Fibroblast of lung (primary cell): ENCODE results near the gene KRTAP5-7. TPM values are rescaled to one million over a fixed set of nuclear protein-coding genes. Genes with fewer than 3 reads are reported as not detected.

Experiments
- DNase-seq, 2 donors: peaks; one replicate each; pipeline versions ENCODE4 v3.0.0 to v3.0.0-alpha.2; 2010; ENCODE audit warnings: low read depth in 2 of 2
- H2AFZ ChIP-seq: 2 replicates; pipeline ENCODE4 v1.5.1; 2012; ENCODE audit warnings: low read length, control low read depth, inconsistent platforms
- H3K27ac ChIP-seq: 2 replicates; pipeline ENCODE4 v1.5.1; 2011; ENCODE audit warnings: low read length, control low read depth; ENCODE audit not compliant: insufficient read depth
- H3K27me3 ChIP-seq: 2 replicates; pipeline ENCODE4 v1.5.1; 2011; ENCODE audit warnings: mild to moderate bottlenecking, low read length; ENCODE audit not compliant: control insufficient read depth, insufficient read depth
- H3K36me3 ChIP-seq: 2 replicates; pipeline ENCODE4 v1.5.1; 2011; ENCODE audit warnings: low read length; ENCODE audit not compliant: control insufficient read depth, insufficient read depth
- H3K4me1 ChIP-seq: 2 replicates; pipeline ENCODE4 v1.5.1; 2011; ENCODE audit warnings: low read length; ENCODE audit not compliant: control insufficient read depth, insufficient read depth; ENCODE audit errors: extremely low read depth
- H3K4me2 ChIP-seq: 2 replicates; pipeline ENCODE4 v1.5.1; 2011; ENCODE audit warnings: low read length, control low read depth; ENCODE audit not compliant: insufficient read depth; ENCODE audit errors: extremely low read depth
- H3K4me3 ChIP-seq, 4 experiments: fragments of 200-600 bp in 1 of 4; sonication (generic) in 1 of 4; replicated peaks in 1 of 4; 2 replicates each; pipeline ENCODE4 v1.5.1; 2011 to 2016; ENCODE audit warnings: low read length in 4 of 4, low read depth in 3 of 4, mild to moderate bottlenecking in 3 of 4, control low read depth in 2 of 4, inconsistent platforms in 1 of 4, mixed read lengths in 1 of 4; ENCODE audit not compliant: insufficient read depth in 1 of 4; ENCODE audit errors: control extremely low read depth in 1 of 4
- H3K79me2 ChIP-seq: 2 replicates; pipeline ENCODE4 v1.5.1; 2012; ENCODE audit warnings: mild to moderate bottlenecking, low read length, inconsistent platforms; ENCODE audit not compliant: control insufficient read depth, insufficient read depth
- H3K9ac ChIP-seq: 2 replicates; pipeline ENCODE4 v1.5.1; 2011; ENCODE audit warnings: mild to moderate bottlenecking, low read length, control low read depth; ENCODE audit not compliant: insufficient read depth
- H3K9me3 ChIP-seq: 2 replicates; pipeline ENCODE4 v1.5.1; 2012; ENCODE audit warnings: low read depth, low read length; ENCODE audit not compliant: control insufficient read depth, insufficient read depth
- H4K20me1 ChIP-seq: 2 replicates; pipeline ENCODE4 v1.5.1; 2011; ENCODE audit warnings: low read length; ENCODE audit not compliant: control insufficient read depth, insufficient read depth; ENCODE audit errors: extremely low read depth
- CTCF ChIP-seq, 2 donors: IDR thresholded peaks in 1 of 2; conservative IDR thresholded peaks in 1 of 2; 1 replicate in 1 of 2; 2 replicates in 1 of 2; pipeline ENCODE4 v1.5.1; 2011 to 2012; ENCODE audit warnings: low read length in 2 of 2, control low read depth in 1 of 2, inconsistent platforms in 1 of 2, low read depth in 1 of 2, mild to moderate bottlenecking in 1 of 2
- EZH2 ChIP-seq: IDR thresholded peaks from 2 replicates; pipeline ENCODE4 v1.5.1; 2012; ENCODE audit warnings: low read length, control low read depth, mild to moderate bottlenecking; ENCODE audit errors: missing control alignments
- polyA plus RNA-seq, 2 donors: library from polyadenylated mRNA; depleted of rRNA in 1 of 2; stranded (reverse) in 1 of 2; unstranded in 1 of 2; fragments of >200 nt; gene quantifications; 2 replicates each; pipeline ENCODE4 v1.2.1, GENCODE V29; 2011 to 2012; ENCODE audit warnings: missing spikeins in 1 of 2
- total RNA-seq: library from RNA; depleted of rRNA; stranded (reverse); fragments of >200 nt; gene quantifications from 2 replicates; pipeline ENCODE4 v1.2.1, GENCODE V29; 2014

Gene KRTAP5-7
- total and polyA plus RNA-seq, 2 donors (not counting 1 experiment from before 2014, with no cell fraction given): 0.17 TPM; not detected in 1

GRCh38 chr11:71490731-71491390 is 36.2 kb upstream of the KRTAP5-7 start:
- no peak for TF ChIP-seq CTCF (conservative IDR thresholded peaks at IDR 0.05 in 1 of 2, IDR thresholded peaks at IDR 0.05 in 1 of 2; ENCODE audit: low read depth in 1 of 2, low read length in 2 of 2)
- no peak for TF ChIP-seq EZH2
- no peaks in the 10 kb centered on the region for H3K9me3 ChIP-seq
- no peak overlapping the region for H3K27ac ChIP-seq
- H3K36me3 ChIP-seq: peaks cover 10% of the 10 kb centered on the region
- no peak overlapping the region for H3K4me3 ChIP-seq
- H4K20me1 ChIP-seq: no peaks in the 10 kb centered on the region
- no peak for DNase-seq
- no peaks in the 10 kb centered on the region for H3K79me2 ChIP-seq
- peaks cover 3% of the 10 kb centered on the region for H3K4me1 ChIP-seq
- no peaks in the 10 kb centered on the region for H3K27me3 ChIP-seq
- H3K4me2 ChIP-seq: no peak overlapping the region
- no peak overlapping the region for H3K9ac ChIP-seq
- H2AFZ ChIP-seq: no peak overlapping the region

GRCh38 chr11:71491531-71491930 is 35.5 kb upstream of the KRTAP5-7 start:
- Histone ChIP-seq H4K20me1 (no peaks in the 10 kb centered on the region), H3K79me2 (no peaks in the 10 kb centered on the region), H3K27me3 (no peaks in the 10 kb centered on the region), H3K36me3 (peaks cover 11% of the 10 kb centered on the region), H3K9me3 (no peaks in the 10 kb centered on the region), H3K4me1 (peaks cover 3% of the 10 kb centered on the region), H3K4me3 (no peak overlapping the region), H2AFZ (no peak overlapping the region), H3K27ac (no peak overlapping the region), H3K9ac (no peak overlapping the region), H3K4me2 (no peak overlapping the region)
- TF ChIP-seq CTCF (conservative IDR thresholded peaks at IDR 0.05 in 1 of 2, IDR thresholded peaks at IDR 0.05 in 1 of 2; ENCODE audit: low read depth in 1 of 2, low read length in 2 of 2): no peak
- no peak for TF ChIP-seq EZH2
- no peak for DNase-seq

GRCh38 chr11:71491940-71492339 is 35.1 kb upstream of the KRTAP5-7 start:
- H3K27me3 ChIP-seq: no peaks in the 10 kb centered on the region
- peaks cover 3% of the 10 kb centered on the region for H3K4me1 ChIP-seq
- DNase-seq: no peak
- H3K4me2 ChIP-seq: no peak overlapping the region
- H4K20me1 ChIP-seq: no peaks in the 10 kb centered on the region
- no peak overlapping the region for H3K27ac ChIP-seq
- H3K9me3 ChIP-seq: no peaks in the 10 kb centered on the region
- TF ChIP-seq EZH2: no peak
- no peak for TF ChIP-seq CTCF (conservative IDR thresholded peaks at IDR 0.05 in 1 of 2, IDR thresholded peaks at IDR 0.05 in 1 of 2; ENCODE audit: low read depth in 1 of 2, low read length in 2 of 2)
- no peaks in the 10 kb centered on the region for H3K79me2 ChIP-seq
- no peak overlapping the region for H3K4me3 ChIP-seq
- H3K36me3 ChIP-seq: peaks cover 10% of the 10 kb centered on the region
- H3K9ac ChIP-seq: no peak overlapping the region
- no peak overlapping the region for H2AFZ ChIP-seq
